ENCODE data around the gene CDC42EP1.

CDC42EP1 gene, protein sequence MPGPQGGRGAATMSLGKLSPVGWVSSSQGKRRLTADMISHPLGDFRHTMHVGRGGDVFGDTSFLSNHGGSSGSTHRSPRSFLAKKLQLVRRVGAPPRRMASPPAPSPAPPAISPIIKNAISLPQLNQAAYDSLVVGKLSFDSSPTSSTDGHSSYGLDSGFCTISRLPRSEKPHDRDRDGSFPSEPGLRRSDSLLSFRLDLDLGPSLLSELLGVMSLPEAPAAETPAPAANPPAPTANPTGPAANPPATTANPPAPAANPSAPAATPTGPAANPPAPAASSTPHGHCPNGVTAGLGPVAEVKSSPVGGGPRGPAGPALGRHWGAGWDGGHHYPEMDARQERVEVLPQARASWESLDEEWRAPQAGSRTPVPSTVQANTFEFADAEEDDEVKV

DNA sequence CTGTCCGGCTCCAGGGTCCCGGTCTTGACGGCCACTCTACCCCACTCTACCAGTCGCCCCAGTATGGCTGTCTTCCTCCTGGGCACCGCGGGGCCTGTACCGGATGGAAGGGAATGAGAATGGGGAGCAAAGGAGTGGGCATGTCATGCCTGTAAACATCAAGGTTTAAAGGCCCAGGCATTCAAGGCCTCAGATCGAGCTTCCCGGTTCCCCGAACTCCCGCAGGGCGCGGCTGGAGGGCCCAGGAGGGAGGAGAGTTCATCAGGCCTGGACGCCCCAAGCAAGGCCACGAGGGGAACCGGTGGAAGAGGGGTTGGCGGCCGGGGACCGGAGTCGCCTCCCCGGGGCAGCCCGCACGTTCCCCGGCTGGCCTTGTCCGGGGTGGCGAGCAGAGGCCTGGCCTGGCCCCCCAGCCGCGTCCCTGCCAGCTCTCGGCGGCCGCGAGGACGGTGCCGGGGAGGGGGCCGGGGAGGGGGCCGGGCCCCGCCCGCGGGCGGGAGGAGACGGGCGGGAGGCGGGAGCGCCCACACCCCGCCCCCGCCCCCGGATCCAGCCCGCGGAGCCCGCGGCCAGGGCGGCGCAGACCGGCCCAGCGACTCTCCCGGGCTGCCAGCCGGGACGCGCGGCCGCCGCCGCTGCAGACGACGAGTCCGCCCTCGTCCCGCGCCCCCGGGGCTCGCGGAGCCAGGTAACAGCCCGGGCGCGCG is at the start of gene CDC42EP1:
Gene CDC42EP1 (plus strand): TSS at position 580 of the 707 bp plus-strand sequence. CDS start 5,870 bp downstream, outside the sequence.
- H3K27ac Mint-ChIP-seq = peak within 1 kb of the TSS; percentile 49
- peak within 1 kb of the TSS; percentile 71 for H3K4me3 Mint-ChIP-seq
- H3K36me3 Mint-ChIP-seq (ENCODE audit: low read depth) = peaks cover 2% of the 10 kb centered on the region
- peaks cover 84% of the 10 kb centered on the region for H3K27me3 Mint-ChIP-seq (ENCODE audit: low read depth)
- no peaks in the 10 kb centered on the region for H3K9me3 Mint-ChIP-seq
- peaks cover 21% of the 10 kb centered on the region for H3K4me1 Mint-ChIP-seq (ENCODE audit: low read depth)

DNA sequence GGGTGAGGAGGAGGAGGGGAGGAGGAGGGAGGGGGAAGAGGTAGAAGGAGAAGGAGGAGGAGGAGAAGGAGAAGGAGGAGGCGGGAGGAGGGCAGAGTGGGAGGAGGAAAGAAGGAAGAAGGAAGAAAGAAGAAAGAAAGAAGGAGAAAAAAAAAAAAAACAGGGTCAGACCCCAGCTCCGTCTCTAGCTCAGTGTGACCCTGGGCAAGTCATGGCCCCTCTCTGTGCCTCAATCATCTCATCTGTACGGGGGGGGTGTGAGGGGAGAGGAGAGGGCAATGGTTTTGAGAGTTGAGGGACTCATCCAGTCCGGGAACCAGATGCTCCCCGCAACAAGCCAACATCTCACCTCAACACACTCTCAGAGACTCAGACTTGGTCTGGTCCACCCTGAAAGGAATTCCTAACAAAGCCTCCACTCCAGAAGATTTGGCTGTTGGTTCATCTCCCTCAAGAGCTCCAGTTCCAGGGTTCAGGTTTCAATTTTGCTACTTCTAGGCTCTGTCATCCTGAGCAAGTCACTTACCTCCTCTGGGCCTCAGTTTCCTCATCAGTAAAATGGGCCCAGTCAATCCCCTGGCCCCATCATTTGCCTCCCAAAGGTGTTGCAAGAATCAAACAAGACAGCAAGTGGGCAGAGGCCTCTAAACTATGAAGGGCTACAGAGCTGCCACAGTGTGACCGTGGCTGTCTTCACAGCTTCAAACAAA is 48.7 kb upstream of the CDC42EP1 start:
- Mint-ChIP-seq H3K4me1 (ENCODE audit: low read depth) (no peaks in the 10 kb centered on the region), H3K9me3 (no peaks in the 10 kb centered on the region), H3K36me3 (ENCODE audit: low read depth) (no peaks in the 10 kb centered on the region), H3K27me3 (ENCODE audit: low read depth) (peaks cover 17% of the 10 kb centered on the region), H3K4me3 (no peak overlapping the region), H3K27ac (no peak overlapping the region)

DNA sequence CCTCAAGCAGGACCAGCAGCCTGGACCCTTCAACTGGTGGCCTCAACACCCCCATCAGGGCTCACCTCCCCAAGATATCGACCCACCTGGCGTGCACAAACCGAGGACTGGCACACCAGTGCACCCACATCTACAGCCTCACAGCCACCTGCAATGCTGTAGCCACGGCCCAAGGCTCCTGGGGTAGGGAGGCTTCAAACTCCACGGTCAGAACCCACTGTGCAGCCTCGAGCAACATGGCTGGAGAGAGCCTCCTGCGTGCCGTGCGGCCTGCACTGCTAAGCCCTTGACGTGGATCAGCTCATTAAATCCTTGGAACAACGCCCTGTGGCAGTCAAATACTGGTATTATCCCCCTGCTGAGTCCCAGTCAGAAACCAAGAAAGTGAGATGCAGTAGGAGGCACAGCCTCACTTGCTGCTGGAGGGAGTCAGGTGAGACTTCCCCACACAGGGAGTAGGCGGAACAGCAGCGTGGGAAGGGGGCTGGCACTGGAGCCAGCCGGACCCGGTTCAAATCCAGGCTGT is 45.7 kb upstream of the CDC42EP1 start:
- H3K27me3 Mint-ChIP-seq (ENCODE audit: low read depth) = peaks cover 37% of the 10 kb centered on the region
- H3K4me3 Mint-ChIP-seq = no peak overlapping the region
- peaks cover 3% of the 10 kb centered on the region for H3K4me1 Mint-ChIP-seq (ENCODE audit: low read depth)
- H3K36me3 Mint-ChIP-seq (ENCODE audit: low read depth) = no peaks in the 10 kb centered on the region
- H3K9me3 Mint-ChIP-seq = no peaks in the 10 kb centered on the region
- no peak overlapping the region for H3K27ac Mint-ChIP-seq

DNA sequence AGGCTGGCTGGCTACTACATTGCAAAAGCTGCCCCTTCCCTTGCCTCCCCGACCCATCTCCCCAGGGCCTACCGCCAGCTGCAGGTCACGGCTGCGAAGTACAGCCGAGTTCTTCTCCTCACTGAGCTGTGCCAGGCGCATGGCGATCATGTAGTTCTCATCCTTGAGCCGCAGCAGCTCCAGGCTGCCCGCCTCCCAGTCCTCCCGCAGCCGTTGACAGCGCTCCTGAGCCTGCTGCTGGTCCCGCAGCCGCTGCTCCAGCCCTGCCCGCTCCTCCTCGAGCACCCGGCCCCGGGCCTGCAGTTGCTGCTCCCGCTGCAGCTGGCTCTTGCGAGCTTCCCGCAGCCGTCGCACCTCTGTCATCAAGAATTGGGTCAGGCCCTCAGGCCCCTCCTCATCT is 44.4 kb upstream of the CDC42EP1 start:
- Mint-ChIP-seq H3K4me1 (ENCODE audit: low read depth) (peaks cover 3% of the 10 kb centered on the region), H3K36me3 (ENCODE audit: low read depth) (no peaks in the 10 kb centered on the region), H3K4me3 (no peak overlapping the region), H3K27ac (no peak overlapping the region), H3K9me3 (no peaks in the 10 kb centered on the region), H3K27me3 (ENCODE audit: low read depth) (peaks cover 48% of the 10 kb centered on the region)

DNA sequence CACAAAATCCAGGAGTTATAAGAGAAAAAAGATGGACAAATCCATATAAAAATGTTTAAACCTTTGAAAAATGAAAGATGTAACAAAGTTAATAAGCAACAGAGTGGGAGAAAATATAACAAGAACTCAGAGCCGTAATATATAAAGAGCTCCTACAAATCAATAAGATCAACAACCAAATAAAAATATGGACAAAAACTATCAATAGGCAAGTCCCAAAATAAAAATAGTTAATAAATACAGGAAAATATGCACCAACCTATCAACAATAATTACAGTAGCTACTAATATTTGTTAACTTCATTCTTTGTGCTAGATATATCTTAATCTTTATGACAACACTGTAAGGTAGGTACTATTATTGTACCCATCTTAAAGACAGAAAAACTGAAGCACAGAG is 43.8 kb upstream of the CDC42EP1 start:
- Mint-ChIP-seq H3K27me3 (ENCODE audit: low read depth) (peaks cover 54% of the 10 kb centered on the region), H3K4me3 (no peak overlapping the region)

DNA sequence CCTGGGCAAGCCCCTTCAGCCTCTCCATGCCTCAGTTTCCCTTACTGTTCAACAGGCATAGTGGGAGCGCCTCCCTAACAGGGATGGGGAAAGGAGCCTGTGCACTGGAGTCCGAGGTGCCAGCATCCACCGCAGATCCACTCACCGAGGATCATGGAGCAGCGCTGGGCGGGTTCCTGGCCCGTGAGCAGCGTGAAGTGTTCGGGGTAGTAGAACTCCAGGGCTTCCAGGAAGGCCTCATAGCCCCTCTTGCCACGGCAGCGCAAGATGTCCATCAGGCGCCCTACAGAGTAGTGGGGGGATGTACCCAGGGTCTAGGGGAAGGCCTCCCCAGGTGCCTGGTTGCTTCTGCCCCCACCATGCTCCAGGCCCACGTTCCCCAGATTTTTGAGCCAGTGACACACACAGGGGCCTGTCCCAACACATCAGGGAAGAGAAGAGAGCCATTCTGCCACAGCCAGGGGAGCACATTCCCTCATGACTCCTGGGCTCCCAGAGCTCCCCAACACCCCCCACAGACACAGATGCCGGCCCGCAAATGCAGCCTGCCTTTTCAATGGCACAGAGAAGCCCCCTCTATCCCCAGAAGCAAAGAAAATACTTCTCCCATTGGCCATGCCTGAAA is 42.3 kb upstream of the CDC42EP1 start:
- H3K9me3 Mint-ChIP-seq = no peaks in the 10 kb centered on the region
- no peak overlapping the region for H3K27ac Mint-ChIP-seq
- peaks cover 3% of the 10 kb centered on the region for H3K4me1 Mint-ChIP-seq (ENCODE audit: low read depth)
- H3K4me3 Mint-ChIP-seq = peak overlapping the region; percentile 56
- no peaks in the 10 kb centered on the region for H3K36me3 Mint-ChIP-seq (ENCODE audit: low read depth)
- peaks cover 64% of the 10 kb centered on the region for H3K27me3 Mint-ChIP-seq (ENCODE audit: low read depth)

More for the DNA sequence above, 43.8 kb upstream of the CDC42EP1 start:
- no peak overlapping the region for H3K27ac Mint-ChIP-seq
- H3K9me3 Mint-ChIP-seq = no peaks in the 10 kb centered on the region
- H3K4me1 Mint-ChIP-seq (ENCODE audit: low read depth) = peaks cover 3% of the 10 kb centered on the region
- no peaks in the 10 kb centered on the region for H3K36me3 Mint-ChIP-seq (ENCODE audit: low read depth)

DNA sequence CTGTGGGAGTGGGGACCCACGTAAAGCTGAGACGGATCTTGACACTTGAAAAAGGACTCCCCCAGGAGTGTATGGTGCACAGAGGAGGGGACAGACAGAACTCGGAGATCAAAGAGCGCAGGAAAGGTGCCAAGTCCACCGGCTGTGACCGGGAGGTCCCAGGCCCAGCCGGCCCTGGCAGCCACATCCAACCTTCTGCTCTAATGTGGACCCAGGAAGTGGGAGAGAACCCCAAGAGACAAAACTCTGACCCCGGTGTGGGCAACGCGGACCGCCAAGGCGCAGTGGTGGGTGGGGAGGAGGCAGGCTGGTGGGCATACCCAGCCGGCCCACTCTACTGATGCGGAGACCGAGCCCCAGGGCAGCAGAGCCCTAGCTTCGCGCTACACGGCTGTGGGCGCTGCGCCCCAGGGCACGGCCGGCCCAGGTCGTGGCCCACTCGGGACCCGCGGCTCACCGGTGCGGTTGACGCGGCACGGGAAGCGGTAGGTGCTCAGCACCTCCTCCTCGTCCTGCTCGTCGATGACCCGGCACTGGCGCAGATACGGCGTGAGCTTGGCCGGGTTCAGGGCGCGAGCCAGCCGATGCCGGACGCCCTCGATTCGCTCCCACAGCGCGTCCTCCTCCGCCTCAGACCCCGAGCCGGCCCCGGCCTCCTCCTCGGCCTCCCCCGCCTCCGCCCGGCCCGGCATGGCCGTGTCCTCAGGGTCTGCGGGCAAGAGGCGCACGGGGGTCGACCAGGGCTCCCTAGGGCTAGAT is 41.6 kb upstream of the CDC42EP1 start:
- H3K27me3 Mint-ChIP-seq (ENCODE audit: low read depth) = peaks cover 69% of the 10 kb centered on the region
- H3K4me3 Mint-ChIP-seq = peak overlapping the region; percentile 56
- no peak overlapping the region for H3K27ac Mint-ChIP-seq
- no peaks in the 10 kb centered on the region for H3K36me3 Mint-ChIP-seq (ENCODE audit: low read depth)
- peaks cover 3% of the 10 kb centered on the region for H3K4me1 Mint-ChIP-seq (ENCODE audit: low read depth)
- H3K9me3 Mint-ChIP-seq = no peaks in the 10 kb centered on the region

DNA sequence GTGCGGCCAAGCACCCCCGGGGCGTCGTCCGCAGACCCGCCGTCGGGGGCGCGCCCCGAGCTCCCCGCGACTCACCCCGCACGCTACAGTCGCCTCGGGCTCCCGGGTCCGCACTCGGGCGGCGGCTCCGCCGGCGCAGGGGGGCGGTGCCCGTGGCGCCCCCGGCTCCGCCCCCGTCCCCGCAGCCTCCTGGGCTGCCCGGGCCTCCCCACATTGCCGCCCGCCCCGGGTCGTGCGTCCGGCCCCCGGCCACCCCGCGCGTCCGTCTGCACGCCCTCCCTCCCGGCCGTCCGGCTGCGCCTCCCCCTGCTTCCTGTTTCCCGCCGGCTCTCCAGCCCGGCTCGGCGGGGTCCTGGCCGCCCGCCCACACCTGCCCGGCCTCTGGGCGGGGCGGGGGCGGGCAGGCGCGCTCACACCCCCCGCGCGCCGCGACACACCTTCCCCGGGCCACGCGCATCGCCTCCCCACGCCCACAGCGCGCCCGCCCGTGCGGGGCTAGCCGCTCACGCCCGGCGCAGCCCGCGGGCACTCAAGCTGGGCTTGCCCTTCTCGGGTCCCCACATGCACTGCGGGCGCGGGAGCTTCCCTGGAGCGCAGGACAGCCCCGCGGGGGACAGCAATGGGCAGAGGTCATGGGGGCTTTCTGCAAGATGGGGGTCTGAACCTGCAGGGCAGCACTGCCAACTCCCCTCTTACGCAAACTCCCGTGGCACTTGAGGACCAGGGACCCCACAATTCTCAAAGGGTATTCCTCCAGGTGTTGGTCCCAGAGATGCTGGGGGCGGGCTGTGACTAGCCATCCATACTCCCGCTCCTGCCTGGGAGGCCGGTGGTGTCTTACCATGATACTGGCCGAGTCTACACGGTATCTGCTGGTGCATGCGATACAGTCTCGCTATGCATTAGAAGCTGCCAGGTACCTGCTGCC is 40.7 kb upstream of the CDC42EP1 start, which contains the start of gene CARD10:
Gene CARD10 (minus strand): TSS at position 148 of the 928 bp plus-strand sequence. CDS start 215 bp downstream, outside the sequence.
- peaks cover 71% of the 10 kb centered on the region for H3K27me3 Mint-ChIP-seq (ENCODE audit: low read depth)
- no peak within 1 kb of the TSS for H3K27ac Mint-ChIP-seq
- no peaks in the 10 kb centered on the region for H3K36me3 Mint-ChIP-seq (ENCODE audit: low read depth)
- peaks cover 3% of the 10 kb centered on the region for H3K4me1 Mint-ChIP-seq (ENCODE audit: low read depth)
- H3K4me3 Mint-ChIP-seq = peak within 1 kb of the TSS; percentile 56
- H3K9me3 Mint-ChIP-seq = no peaks in the 10 kb centered on the region

DNA sequence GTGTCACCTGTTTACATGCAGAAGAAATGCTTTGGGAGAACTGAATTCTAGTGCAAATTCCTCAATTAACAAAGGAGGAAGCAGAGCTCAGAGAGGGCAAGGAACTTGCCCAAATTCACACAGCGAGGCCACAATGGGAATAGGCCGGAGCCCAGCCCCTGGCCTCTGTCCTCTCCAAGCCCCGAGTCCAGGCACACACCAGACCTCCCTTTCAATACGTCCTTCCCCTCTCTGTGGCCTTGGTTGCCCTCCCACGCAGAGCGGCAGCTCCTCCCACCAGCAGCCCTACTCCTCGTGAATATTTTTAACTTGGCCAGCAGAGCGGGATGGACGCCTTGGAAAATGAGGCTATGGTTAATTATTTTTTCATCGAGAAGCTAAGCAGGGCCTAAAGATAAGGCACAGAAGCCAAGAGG is 39.5 kb upstream of the CDC42EP1 start:
- H3K4me3 Mint-ChIP-seq = no peak overlapping the region
- peaks cover 3% of the 10 kb centered on the region for H3K4me1 Mint-ChIP-seq (ENCODE audit: low read depth)
- no peaks in the 10 kb centered on the region for H3K9me3 Mint-ChIP-seq
- H3K36me3 Mint-ChIP-seq (ENCODE audit: low read depth) = no peaks in the 10 kb centered on the region
- peaks cover 66% of the 10 kb centered on the region for H3K27me3 Mint-ChIP-seq (ENCODE audit: low read depth)
- H3K27ac Mint-ChIP-seq = no peak overlapping the region

DNA sequence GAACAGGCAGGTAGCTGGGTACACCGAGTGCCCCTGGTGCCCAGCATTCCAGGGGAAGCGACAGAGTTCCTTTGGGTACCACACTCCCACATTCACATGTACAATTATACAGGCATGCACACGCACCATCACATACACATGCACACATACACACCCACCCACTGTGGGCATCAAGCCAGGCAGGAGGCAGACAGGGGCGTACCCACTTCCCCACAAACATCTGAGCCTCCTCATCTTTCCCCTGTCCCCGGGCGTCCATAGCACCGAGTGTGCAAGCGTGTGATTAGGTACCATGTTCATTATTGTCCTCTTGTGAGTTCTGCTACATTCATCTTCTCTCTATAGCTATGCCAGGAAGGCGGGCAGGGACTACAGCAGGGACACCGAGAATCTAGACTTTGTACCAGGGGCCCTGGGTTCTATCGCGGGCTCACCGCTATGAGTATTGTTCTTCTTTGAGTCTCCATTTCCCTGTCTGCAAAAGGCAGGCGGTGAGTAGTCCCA is 39.0 kb upstream of the CDC42EP1 start:
- Mint-ChIP-seq H3K27me3 (ENCODE audit: low read depth) (peaks cover 62% of the 10 kb centered on the region), H3K4me3 (no peak overlapping the region), H3K36me3 (ENCODE audit: low read depth) (no peaks in the 10 kb centered on the region), H3K9me3 (no peaks in the 10 kb centered on the region), H3K27ac (no peak overlapping the region), H3K4me1 (ENCODE audit: low read depth) (peaks cover 3% of the 10 kb centered on the region)

DNA sequence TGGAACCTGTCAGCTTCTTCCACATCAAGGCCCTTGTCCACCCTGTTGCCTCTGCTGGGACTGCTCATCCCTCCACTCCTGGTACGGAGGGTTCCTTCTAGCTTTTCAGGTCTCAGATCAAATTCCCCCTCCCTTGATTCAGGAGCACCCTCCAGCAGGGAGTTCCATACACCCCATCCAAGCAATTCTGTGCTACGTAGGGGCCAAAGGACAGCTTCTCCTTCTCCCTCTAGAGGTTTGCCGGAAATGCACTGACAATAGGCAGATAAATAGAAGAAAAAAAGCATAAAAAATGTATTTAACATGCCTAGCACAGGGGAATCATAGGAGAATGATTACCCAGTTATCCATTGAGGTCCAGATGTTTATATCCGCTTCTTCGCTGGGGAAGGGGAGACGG is 37.8 kb upstream of the CDC42EP1 start:
- Mint-ChIP-seq H3K4me1 (ENCODE audit: low read depth) (peaks cover 3% of the 10 kb centered on the region), H3K9me3 (no peaks in the 10 kb centered on the region), H3K4me3 (no peak overlapping the region), H3K27me3 (ENCODE audit: low read depth) (peaks cover 52% of the 10 kb centered on the region), H3K36me3 (ENCODE audit: low read depth) (no peaks in the 10 kb centered on the region), H3K27ac (no peak overlapping the region)

DNA sequence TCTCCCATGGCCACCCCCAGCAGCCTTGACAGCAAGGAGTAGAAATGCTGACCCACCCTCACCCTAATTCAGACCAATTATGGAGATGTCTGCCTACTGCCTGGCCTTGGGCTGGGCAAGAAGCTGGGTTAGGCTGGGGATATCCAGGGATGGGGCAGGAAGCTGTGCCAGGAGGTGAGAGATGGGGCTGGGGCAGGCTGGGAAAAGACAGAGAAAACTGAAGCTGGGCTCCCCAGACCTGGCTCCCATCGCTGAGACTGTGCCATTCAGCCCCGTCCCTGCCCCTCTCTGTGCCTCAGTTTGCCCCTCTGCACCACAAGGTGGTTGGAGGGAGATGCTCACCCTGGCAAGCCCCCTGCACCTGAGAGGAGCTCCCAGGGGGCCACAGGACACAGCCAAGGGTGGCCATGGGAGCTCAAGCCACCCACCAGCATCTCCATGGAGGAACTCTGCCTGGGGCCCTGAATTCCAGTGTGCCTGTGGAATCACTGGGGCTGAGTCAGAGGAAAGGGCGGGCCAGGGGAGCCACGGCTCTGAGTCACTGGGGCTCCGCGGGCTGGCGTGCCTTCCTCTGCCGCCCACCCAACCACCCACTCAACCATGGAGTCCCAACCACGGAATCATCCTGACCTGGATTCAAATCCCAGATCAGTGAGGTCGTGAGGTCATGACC is 35.1 kb upstream of the CDC42EP1 start:
- Mint-ChIP-seq H3K27me3 (ENCODE audit: low read depth) (peaks cover 37% of the 10 kb centered on the region), H3K27ac (no peak overlapping the region)

More for the DNA sequence above, 35.1 kb upstream of the CDC42EP1 start:
- H3K4me3 Mint-ChIP-seq = no peak overlapping the region
- H3K4me1 Mint-ChIP-seq (ENCODE audit: low read depth) = peaks cover 4% of the 10 kb centered on the region
- H3K9me3 Mint-ChIP-seq = no peaks in the 10 kb centered on the region
- no peaks in the 10 kb centered on the region for H3K36me3 Mint-ChIP-seq (ENCODE audit: low read depth)
